GM23338 (cell line): ENCODE data around the gene ITGB6. TPM values are rescaled to one million over a fixed set of nuclear protein-coding genes. Genes with fewer than 3 reads are reported as not detected.

Experiments used
- CREB1 ChIP-seq: fragments of 250-450 bp; sonication (Bioruptor Pico); IDR thresholded peaks from 2 replicates; pipeline ENCODE4 v1.5.0; 2020; ENCODE audit warnings: low read depth, mild to moderate bottlenecking, moderate library complexity
- CTCF ChIP-seq, 2 experiments: fragments of 200-600 bp in 1 of 2; sonication (generic) in 1 of 2; conservative IDR thresholded peaks; 2 replicates each; pipeline versions ENCODE4 v1.5.1 to v1.6.1; 2016 to 2017; ENCODE audit warnings: antibody characterized with exemption in 2 of 2, low read depth in 2 of 2, mild to moderate bottlenecking in 2 of 2, moderate library complexity in 1 of 2
- ETS1 ChIP-seq: IDR thresholded peaks from 2 replicates; pipeline ENCODE4 v1.6.1; 2016; ENCODE audit warnings: antibody characterized with exemption
- EZH2 ChIP-seq: fragments of 200-600 bp; sonication (generic); IDR thresholded peaks from one replicate; pipeline ENCODE4 v1.8.0; 2017; ENCODE audit warnings: antibody characterized with exemption, mild to moderate bottlenecking, low read depth; ENCODE audit not compliant: unreplicated experiment
- EZH2phosphoT487 ChIP-seq: fragments of 200-600 bp; sonication (generic); IDR thresholded peaks from one replicate; pipeline ENCODE4 v1.8.1; 2018; ENCODE audit warnings: antibody characterized with exemption; ENCODE audit not compliant: unreplicated experiment
- JUNB ChIP-seq: IDR thresholded peaks from one replicate; pipeline ENCODE4 v1.6.1; 2016; ENCODE audit warnings: antibody characterized with exemption; ENCODE audit not compliant: unreplicated experiment
- NANOG ChIP-seq: IDR thresholded peaks from 2 replicates; pipeline ENCODE4 v1.6.1; 2016; ENCODE audit warnings: antibody characterized with exemption, borderline replicate concordance
- POLR2AphosphoS5 ChIP-seq: IDR thresholded peaks from 2 replicates; pipeline ENCODE4 v1.6.1; 2016; ENCODE audit warnings: antibody characterized with exemption, low read depth
- STAT1 ChIP-seq: IDR thresholded peaks from one replicate; pipeline ENCODE4 v1.6.1; 2016; ENCODE audit warnings: antibody characterized with exemption; ENCODE audit not compliant: unreplicated experiment
- ZNF331 ChIP-seq: fragments of 250-450 bp; sonication (Bioruptor Pico); IDR thresholded peaks from 2 replicates; pipeline ENCODE4 v1.5.0; 2020; ENCODE audit warnings: low read depth, mild to moderate bottlenecking, moderate library complexity
- ZNF462 ChIP-seq: fragments of 250-450 bp; sonication (Bioruptor Pico); IDR thresholded peaks from 2 replicates; pipeline ENCODE4 v1.5.0; 2020; ENCODE audit warnings: mild to moderate bottlenecking, moderate library complexity
- polyA plus RNA-seq: library from polyadenylated mRNA; unstranded; fragments of >200 nt; fragmentation: Nextera tagmentation; extraction: Ambion mirVana; gene quantifications from 2 replicates; pipeline ENCODE4 v1.2.1, GENCODE V29; 2016
- total RNA-seq: library from RNA; depleted of rRNA; stranded (reverse); fragments of >200 nt; shearing (Covaris generic); gene quantifications from 2 replicates; pipeline ENCODE4 v1.2.3, GENCODE V29; 2014

The ITGB6 gene
- total and polyA plus RNA-seq, 2 experiments from 2014 or later = not detected

- no peak for TF ChIP-seq ZNF462
- no peak for TF ChIP-seq NANOG
- TF ChIP-seq ZNF331 (CRISPR knock-in tag) = no peak
- TF ChIP-seq EZH2phosphoT487 = no peak
- TF ChIP-seq STAT1 = no peak
- no peak for TF ChIP-seq CTCF (conservative IDR thresholded peaks at IDR 0.05; ENCODE audit: low read depth in 2 of 2)
- TF ChIP-seq ETS1 = no peak
- no peak for TF ChIP-seq EZH2
- no peak for TF ChIP-seq POLR2AphosphoS5
- no peak for TF ChIP-seq CREB1
- TF ChIP-seq JUNB = no peak
These were observed 38.3 kb upstream of the ITGB6 start (continued) for GRCh38 chr2:160238392-160238791.
